ENCODE results near the gene NOL3. TPM values are rescaled to one million over a fixed set of nuclear protein-coding genes. Genes with fewer than 3 reads are reported as not detected.
A peak's percentile ranks its signal among the peaks of the same experiment; 100 is the strongest.

The NOL3 gene
- total and polyA plus RNA-seq, 2 of the 13 experiments (the other 11 are each of a cell fraction or from before 2014, with no cell fraction given): 5.7 to 20.5 TPM

DNA sequence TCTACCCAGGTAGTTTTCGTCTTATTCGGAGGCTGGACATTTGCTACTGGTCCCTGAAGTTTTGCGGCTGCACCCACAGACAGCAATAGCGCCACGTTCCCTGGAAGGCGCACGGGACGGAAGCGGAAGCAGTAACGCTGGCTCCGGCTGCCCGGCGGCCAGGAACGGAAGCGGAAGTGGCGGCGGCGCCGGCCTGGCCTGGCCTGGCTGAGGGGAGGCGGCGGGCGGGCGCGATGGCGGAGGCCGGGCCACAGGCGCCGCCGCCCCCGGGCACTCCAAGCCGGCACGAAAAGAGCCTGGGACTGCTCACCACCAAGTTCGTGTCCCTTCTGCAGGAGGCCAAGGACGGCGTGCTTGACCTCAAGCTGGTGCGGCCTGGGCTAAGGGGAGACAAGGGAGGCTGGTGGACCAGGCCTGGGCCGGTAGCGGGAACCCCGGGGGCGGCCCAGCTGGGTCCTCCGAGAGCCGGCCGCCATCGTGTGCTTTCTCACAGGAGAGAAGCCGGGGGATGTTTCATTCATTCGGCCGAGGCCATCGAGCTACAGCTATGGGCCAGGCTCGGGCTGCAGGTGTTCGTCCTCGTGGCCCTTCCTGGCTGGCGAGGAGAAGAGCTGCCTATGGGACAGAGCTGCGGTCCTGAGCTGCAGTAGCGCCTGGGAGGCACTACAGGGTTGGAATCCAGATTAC lies 21.8 kb downstream of the NOL3 start, which contains the start of gene E2F4 (continued):
- TF ChIP-seq, protein P1, sequence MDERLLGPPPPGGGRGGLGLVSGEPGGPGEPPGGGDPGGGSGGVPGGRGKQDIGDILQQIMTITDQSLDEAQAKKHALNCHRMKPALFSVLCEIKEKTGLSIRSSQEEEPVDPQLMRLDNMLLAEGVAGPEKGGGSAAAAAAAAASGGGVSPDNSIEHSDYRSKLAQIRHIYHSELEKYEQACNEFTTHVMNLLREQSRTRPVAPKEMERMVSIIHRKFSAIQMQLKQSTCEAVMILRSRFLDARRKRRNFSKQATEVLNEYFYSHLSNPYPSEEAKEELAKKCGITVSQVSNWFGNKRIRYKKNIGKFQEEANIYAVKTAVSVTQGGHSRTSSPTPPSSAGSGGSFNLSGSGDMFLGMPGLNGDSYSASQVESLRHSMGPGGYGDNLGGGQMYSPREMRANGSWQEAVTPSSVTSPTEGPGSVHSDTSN (CRISPR knock-in tag; IDR thresholded peaks at IDR 0.05): no peak
- TF ChIP-seq, protein P2, sequence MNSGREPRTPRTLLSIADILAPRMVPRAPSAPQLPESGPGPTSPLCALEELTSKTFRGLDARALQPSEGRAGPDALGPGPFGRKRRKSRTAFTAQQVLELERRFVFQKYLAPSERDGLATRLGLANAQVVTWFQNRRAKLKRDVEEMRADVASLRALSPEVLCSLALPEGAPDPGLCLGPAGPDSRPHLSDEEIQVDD (CRISPR knock-in tag; IDR thresholded peaks at IDR 0.05; ENCODE audit: borderline replicate concordance): 0 out of 2 replicates have a peak, but pooled peaks have one; percentile 44
- TF ChIP-seq, protein P3, sequence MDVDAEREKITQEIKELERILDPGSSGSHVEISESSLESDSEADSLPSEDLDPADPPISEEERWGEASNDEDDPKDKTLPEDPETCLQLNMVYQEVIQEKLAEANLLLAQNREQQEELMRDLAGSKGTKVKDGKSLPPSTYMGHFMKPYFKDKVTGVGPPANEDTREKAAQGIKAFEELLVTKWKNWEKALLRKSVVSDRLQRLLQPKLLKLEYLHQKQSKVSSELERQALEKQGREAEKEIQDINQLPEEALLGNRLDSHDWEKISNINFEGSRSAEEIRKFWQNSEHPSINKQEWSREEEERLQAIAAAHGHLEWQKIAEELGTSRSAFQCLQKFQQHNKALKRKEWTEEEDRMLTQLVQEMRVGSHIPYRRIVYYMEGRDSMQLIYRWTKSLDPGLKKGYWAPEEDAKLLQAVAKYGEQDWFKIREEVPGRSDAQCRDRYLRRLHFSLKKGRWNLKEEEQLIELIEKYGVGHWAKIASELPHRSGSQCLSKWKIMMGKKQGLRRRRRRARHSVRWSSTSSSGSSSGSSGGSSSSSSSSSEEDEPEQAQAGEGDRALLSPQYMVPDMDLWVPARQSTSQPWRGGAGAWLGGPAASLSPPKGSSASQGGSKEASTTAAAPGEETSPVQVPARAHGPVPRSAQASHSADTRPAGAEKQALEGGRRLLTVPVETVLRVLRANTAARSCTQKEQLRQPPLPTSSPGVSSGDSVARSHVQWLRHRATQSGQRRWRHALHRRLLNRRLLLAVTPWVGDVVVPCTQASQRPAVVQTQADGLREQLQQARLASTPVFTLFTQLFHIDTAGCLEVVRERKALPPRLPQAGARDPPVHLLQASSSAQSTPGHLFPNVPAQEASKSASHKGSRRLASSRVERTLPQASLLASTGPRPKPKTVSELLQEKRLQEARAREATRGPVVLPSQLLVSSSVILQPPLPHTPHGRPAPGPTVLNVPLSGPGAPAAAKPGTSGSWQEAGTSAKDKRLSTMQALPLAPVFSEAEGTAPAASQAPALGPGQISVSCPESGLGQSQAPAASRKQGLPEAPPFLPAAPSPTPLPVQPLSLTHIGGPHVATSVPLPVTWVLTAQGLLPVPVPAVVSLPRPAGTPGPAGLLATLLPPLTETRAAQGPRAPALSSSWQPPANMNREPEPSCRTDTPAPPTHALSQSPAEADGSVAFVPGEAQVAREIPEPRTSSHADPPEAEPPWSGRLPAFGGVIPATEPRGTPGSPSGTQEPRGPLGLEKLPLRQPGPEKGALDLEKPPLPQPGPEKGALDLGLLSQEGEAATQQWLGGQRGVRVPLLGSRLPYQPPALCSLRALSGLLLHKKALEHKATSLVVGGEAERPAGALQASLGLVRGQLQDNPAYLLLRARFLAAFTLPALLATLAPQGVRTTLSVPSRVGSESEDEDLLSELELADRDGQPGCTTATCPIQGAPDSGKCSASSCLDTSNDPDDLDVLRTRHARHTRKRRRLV (CRISPR knock-in tag; IDR thresholded peaks at IDR 0.05): no peak; the same call in 1 of the 2 replicates
- 0 out of 2 replicates have a peak, but pooled peaks have one; percentile 33 for TF ChIP-seq ZC3H13 (CRISPR knock-in tag; IDR thresholded peaks at IDR 0.05)
- no peak; the same call in 1 of the 2 replicates for TF ChIP-seq ZNF34 (CRISPR knock-in tag; IDR thresholded peaks at IDR 0.05; ENCODE audit: borderline replicate concordance)
- 0 out of 2 replicates have a peak, but pooled peaks have one; percentile 67 for TF ChIP-seq SMYD3 (CRISPR knock-in tag; IDR thresholded peaks at IDR 0.05)
- peak; percentile 74; the same call in 1 of the 2 replicates for TF ChIP-seq MEF2D (CRISPR knock-in tag; IDR thresholded peaks at IDR 0.05)
- TF ChIP-seq MXI1 (IDR thresholded peaks at IDR 0.05; ENCODE audit: borderline replicate concordance, low read depth, low read length): peak; percentile 89; the same call in 1 of the 3 replicates
- peak; percentile 96 for TF ChIP-seq SRY (CRISPR knock-in tag; IDR thresholded peaks at IDR 0.05)
- TF ChIP-seq, protein P4, sequence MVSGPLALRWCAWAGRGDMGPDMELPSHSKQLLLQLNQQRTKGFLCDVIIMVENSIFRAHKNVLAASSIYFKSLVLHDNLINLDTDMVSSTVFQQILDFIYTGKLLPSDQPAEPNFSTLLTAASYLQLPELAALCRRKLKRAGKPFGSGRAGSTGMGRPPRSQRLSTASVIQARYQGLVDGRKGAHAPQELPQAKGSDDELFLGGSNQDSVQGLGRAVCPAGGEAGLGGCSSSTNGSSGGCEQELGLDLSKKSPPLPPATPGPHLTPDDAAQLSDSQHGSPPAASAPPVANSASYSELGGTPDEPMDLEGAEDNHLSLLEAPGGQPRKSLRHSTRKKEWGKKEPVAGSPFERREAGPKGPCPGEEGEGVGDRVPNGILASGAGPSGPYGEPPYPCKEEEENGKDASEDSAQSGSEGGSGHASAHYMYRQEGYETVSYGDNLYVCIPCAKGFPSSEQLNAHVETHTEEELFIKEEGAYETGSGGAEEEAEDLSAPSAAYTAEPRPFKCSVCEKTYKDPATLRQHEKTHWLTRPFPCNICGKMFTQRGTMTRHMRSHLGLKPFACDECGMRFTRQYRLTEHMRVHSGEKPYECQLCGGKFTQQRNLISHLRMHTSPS (CRISPR knock-in tag; IDR thresholded peaks at IDR 0.05; ENCODE audit: low read depth): peak; percentile 21; the same call in 1 of the 2 replicates
- TF ChIP-seq ZNF326 (CRISPR knock-in tag; IDR thresholded peaks at IDR 0.05; ENCODE audit: borderline replicate concordance): no peak
- peak; percentile 22; the same call in 1 of the 2 replicates for TF ChIP-seq ZSCAN20 (CRISPR knock-in tag; IDR thresholded peaks at IDR 0.05; ENCODE audit: borderline replicate concordance)
- TF ChIP-seq ZNF850 (CRISPR knock-in tag; conservative IDR thresholded peaks at IDR 0.05): no peak; the same call in 1 of the 2 replicates
- no peak for TF ChIP-seq ZNF432 (CRISPR knock-in tag; IDR thresholded peaks at IDR 0.05; ENCODE audit: borderline replicate concordance)
- TF ChIP-seq MED8 (CRISPR knock-in tag; IDR thresholded peaks at IDR 0.05; ENCODE audit: insufficient replicate concordance): no peak
- TF ChIP-seq TAF1 (CRISPR knock-in tag; IDR thresholded peaks at IDR 0.05): peak; percentile 71
- TF ChIP-seq HNRNPLL (IDR thresholded peaks at IDR 0.05; ENCODE audit: low read depth, low read length, poor library complexity, severe bottlenecking): peak; percentile 73
- 0 out of 2 replicates have a peak, but pooled peaks have one; percentile 55 for TF ChIP-seq ZNF589 (CRISPR knock-in tag; conservative IDR thresholded peaks at IDR 0.05)
- no peak for TF ChIP-seq DPF2 (CRISPR knock-in tag; IDR thresholded peaks at IDR 0.05; ENCODE audit: borderline replicate concordance, low read depth)
- TF ChIP-seq REXO4 (CRISPR knock-in tag; IDR thresholded peaks at IDR 0.05; ENCODE audit: borderline replicate concordance): no peak
